Kidney epithelial cell (primary cell): ENCODE data around the gene NLK. TPM values are rescaled to one million over a fixed set of nuclear protein-coding genes. Genes with fewer than 3 reads are reported as not detected.
"Not testable (repeated sequence)": the region's sequence is repeated elsewhere in the genome, so short reads cannot be mapped to it uniquely, and the experiment has no call there.

Experiments
- DNase-seq: peaks from one replicate; pipeline ENCODE4 v3.0.0-alpha.2; 2010; ENCODE audit warnings: low read depth
- H3K27me3 ChIP-seq: 2 replicates; pipeline ENCODE4 v1.6.0; 2011; ENCODE audit warnings: low read length; ENCODE audit not compliant: control insufficient read depth, insufficient read depth
- H3K36me3 ChIP-seq: 2 replicates; pipeline ENCODE4 v1.5.1; 2011; ENCODE audit warnings: low read length; ENCODE audit not compliant: control insufficient read depth, insufficient read depth
- H3K4me3 ChIP-seq: 2 replicates; pipeline ENCODE4 v1.5.1; 2011; ENCODE audit warnings: low read depth, mild to moderate bottlenecking, control low read depth, low read length
- total RNA-seq: library from RNA; depleted of rRNA; stranded (reverse); fragments of >200 nt; gene quantifications from 2 replicates; pipeline ENCODE4 v1.2.3, GENCODE V29; 2015
- TF ChIP-seq, protein P1 (sequence below): IDR thresholded peaks from 2 replicates; pipeline ENCODE4 v1.5.1; 2011; ENCODE audit warnings: mild to moderate bottlenecking, moderate library complexity, low read length, control low read depth, inconsistent platforms; ENCODE audit not compliant: insufficient read depth, poor library complexity, severe bottlenecking

The NLK gene
- total RNA-seq, 1 donor from 2014 or later, result 12.9 TPM

DNA sequence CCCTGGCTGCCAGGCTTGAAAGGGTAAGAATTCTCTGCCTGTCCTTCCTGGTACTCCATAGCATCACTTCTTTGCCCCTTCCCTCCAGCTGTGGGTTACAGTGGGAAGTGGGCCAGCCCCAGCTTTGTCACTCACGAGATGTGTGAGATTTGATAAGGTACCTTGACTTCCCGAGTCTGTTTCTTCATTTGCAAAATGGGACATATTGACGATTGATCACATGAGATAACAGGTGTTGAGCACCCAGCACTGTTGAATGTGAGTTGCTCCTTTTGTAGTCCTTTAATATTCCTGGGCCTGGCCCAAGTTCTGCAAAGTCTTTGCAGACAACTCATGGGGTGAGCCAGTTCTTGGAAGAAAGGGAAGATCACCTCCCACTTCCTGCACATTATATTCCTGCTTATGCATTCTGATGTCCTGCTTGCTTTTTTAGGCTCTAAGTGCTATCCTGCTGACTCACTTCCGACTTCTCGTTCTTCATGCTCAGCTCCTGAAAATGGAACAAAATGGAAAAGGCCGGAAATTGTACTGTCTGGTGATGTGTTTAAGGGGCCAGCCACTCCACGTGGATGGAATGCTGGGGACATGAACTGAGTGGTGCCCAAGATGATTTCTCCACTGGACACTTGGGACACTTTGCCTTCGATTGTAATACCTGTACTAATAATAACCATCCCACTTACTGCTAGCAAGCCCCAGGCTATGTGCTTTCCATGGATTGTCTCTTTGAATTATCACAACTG lies 8.3 kb upstream of the NLK start:
- Histone ChIP-seq H3K36me3 (no peaks in the 10 kb centered on the region), H3K27me3 (no peaks in the 10 kb centered on the region), H3K4me3 (no peak overlapping the region)
- TF ChIP-seq, protein P1, sequence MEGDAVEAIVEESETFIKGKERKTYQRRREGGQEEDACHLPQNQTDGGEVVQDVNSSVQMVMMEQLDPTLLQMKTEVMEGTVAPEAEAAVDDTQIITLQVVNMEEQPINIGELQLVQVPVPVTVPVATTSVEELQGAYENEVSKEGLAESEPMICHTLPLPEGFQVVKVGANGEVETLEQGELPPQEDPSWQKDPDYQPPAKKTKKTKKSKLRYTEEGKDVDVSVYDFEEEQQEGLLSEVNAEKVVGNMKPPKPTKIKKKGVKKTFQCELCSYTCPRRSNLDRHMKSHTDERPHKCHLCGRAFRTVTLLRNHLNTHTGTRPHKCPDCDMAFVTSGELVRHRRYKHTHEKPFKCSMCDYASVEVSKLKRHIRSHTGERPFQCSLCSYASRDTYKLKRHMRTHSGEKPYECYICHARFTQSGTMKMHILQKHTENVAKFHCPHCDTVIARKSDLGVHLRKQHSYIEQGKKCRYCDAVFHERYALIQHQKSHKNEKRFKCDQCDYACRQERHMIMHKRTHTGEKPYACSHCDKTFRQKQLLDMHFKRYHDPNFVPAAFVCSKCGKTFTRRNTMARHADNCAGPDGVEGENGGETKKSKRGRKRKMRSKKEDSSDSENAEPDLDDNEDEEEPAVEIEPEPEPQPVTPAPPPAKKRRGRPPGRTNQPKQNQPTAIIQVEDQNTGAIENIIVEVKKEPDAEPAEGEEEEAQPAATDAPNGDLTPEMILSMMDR, result no peak
- DNase-seq, result no peak

DNA sequence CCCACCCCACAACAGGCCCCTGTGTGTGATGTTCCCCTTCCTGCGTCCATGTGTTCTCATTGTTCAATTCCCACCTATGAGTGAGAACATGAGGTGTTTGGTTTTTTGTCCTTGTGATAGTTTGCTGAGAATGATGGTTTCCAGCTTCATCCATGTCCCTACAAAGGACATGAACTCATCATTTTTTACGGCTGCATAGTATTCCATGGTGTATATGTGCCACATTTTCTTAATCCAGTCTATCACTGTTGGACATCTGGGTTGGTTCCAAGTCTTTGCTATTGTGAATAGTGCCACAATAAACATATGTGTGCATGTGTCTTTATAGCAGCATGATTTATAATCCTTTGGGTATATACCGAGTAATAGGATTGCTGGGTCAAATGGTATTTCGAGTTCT lies 7.0 kb upstream of the NLK start:
- DNase-seq, H3K36me3 ChIP-seq, H3K27me3 ChIP-seq, H3K4me3 ChIP-seq: not testable (repeated sequence)

DNA sequence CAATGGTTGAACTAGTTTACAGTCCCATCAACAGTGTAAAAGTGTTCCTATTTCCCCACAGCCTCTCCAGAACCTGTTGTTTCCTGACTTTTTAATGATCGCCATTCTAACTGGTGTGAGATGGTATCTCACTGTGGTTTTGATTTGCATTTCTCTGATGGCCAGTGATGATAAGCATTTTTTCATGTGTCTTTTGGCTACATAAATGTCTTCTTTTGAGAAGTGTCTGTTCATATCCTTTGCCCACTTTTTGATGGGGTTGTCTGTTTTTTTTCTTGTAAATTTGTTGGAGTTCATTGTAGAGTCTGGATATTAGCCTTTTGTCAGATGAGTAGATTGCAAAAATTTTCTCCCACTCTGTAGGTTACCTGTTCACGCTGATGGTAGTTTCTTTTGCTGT lies 6.6 kb upstream of the NLK start:
- not testable (repeated sequence) for H3K4me3 ChIP-seq, H3K36me3 ChIP-seq, DNase-seq, H3K27me3 ChIP-seq

DNA sequence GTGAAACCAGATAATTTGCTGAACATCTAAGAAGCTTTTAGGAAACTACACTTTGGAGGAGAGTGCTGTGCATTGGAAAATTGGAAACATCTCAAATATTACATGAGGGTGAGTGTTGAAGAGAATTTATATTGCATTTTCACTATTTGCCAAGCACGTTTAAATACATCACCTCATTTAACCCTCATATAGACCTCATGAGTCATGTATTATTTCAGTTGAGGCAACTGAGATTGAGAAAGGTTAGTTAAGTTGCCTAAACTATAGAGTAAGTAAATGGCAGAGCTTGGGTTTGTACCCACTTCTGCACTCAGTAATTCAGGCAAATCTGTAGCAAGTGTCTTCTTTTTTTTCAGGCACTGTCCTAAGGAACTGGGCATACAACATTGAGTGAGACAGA lies 3.7 kb upstream of the NLK start:
- no peak for DNase-seq
- no peaks in the 10 kb centered on the region for H3K36me3 ChIP-seq
- no peak overlapping the region for H3K4me3 ChIP-seq
- TF ChIP-seq, protein P1, result no peak
- H3K27me3 ChIP-seq, result no peaks in the 10 kb centered on the region

DNA sequence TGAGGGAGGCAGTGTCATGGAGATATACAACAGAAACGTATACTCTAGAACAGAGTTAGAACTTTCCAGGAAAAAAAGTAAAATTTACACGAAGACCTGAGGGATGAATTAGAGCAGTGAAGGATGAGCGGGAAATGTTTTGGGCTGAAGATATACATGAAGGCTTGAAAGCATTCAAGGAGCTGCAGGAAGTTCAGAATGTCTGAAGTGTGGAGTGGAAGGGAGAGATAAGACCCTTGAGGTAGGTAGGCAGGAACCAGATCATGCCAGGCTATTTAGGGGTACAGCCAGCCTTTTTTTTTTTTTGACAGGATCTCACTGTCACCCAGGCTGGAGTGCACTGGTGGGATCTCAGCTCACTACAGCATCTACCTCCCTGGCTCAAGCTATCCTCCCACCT lies 3.2 kb upstream of the NLK start:
- DNase-seq, result no peak
- no peaks in the 10 kb centered on the region for H3K27me3 ChIP-seq
- H3K4me3 ChIP-seq, result no peak overlapping the region
- TF ChIP-seq, protein P1, result no peak
- no peaks in the 10 kb centered on the region for H3K36me3 ChIP-seq

DNA sequence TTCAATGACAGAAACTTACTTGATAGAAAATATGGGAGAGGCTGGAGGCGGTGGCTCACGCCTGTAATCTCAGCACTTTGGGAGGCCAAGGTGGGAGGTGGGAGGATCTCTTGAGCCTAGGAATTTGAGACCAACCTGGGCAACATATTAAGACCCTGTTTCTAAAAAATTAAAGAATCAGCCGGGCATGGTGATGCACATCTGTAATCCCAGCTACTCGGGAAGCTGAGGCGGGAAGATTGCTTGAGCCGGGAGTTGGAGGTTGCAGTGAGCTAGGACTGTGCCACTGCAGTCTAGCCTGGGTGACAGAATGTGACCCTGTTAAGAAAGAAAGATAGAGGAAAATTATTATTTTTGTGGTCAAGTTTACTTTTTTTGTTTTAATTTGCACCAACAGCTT lies 2.1 kb upstream of the NLK start:
- no peaks in the 10 kb centered on the region for H3K27me3 ChIP-seq
- TF ChIP-seq, protein P1, result no peak
- no peaks in the 10 kb centered on the region for H3K36me3 ChIP-seq
- no peak overlapping the region for H3K4me3 ChIP-seq
- no peak for DNase-seq
